Cardiac muscle cell (in vitro differentiated cells and primary cell): Measurements from ENCODE around the gene RDH8. TPM values are rescaled to one million over a fixed set of nuclear protein-coding genes. Genes with fewer than 3 reads are reported as not detected.

Source experiments
- DNase-seq, 2 donors: peaks; one replicate each; pipeline versions ENCODE4 v3.0.0 to v3.0.0-alpha.2; 2010 to 2017; ENCODE audit warnings: low read depth in 1 of 2, low spot score in 1 of 2
- H3K27ac ChIP-seq: fragments of 200-600 bp; sonication (generic); 2 replicates; pipeline ENCODE4 v1.5.1; 2016
- H3K27me3 ChIP-seq: fragments of 200-600 bp; sonication (generic); 2 replicates; pipeline ENCODE4 v1.6.0; 2016; ENCODE audit warnings: control low read depth
- H3K36me3 ChIP-seq: fragments of 200-600 bp; sonication (generic); 2 replicates; pipeline ENCODE4 v1.5.1; 2016; ENCODE audit warnings: control low read depth
- H3K4me1 ChIP-seq: fragments of 200-600 bp; sonication (generic); 2 replicates; pipeline ENCODE4 v1.8.1; 2017; ENCODE audit warnings: low read depth, mild to moderate bottlenecking, mixed run types
- H3K4me3 ChIP-seq: fragments of 200-600 bp; sonication (generic); 2 replicates; pipeline ENCODE4 v1.5.1; 2016; ENCODE audit warnings: mild to moderate bottlenecking
- H3K9me3 ChIP-seq: fragments of 200-600 bp; sonication (generic); 2 replicates; pipeline ENCODE4 v1.5.1; 2017; ENCODE audit warnings: low read depth, mild to moderate bottlenecking, control low read depth
- polyA plus RNA-seq: library from polyadenylated mRNA; unstranded; fragments of >200 nt; fragmentation: Nextera tagmentation; extraction: Ambion mirVana; gene quantifications from 2 replicates; pipeline ENCODE4 v1.2.1, GENCODE V29; 2016
- total RNA-seq: library from RNA; depleted of rRNA; stranded (reverse); fragments of >200 nt; gene quantifications from 2 replicates; pipeline ENCODE4 v1.2.3, GENCODE V29; 2016
- TF ChIP-seq, protein P1 (sequence below): IDR thresholded peaks from 2 replicates; pipeline ENCODE4 v1.5.1; 2012; ENCODE audit warnings: low read depth, mild to moderate bottlenecking, low read length

Gene RDH8
- total and polyA plus RNA-seq, 2 experiments from 2014 or later = not detected

DNA sequence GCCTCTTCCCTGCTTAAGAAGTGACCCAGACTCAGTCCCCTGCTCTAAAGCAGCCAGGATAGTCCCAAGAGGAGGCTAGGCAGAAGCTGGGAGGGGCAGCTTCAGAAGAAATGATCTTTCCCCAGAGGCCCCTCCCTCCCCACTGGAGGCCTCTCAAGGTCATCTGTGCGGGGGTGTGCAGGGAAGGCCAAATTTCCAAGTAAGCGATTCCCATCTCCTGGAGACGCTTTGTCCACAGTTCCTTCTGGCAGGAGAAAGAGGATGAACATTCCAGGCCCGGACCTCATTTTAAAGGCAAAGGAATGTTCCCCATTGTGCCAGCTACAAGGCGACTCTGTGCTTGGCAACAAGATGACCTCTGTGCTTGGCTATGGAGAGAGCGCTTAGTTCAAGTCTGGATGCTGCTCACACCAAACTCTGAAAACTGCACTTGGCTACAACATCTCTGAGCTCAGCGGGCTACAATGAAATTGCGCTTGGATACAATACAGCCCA is 26.4 kb upstream of the RDH8 start:
- H3K27me3 ChIP-seq = no peaks in the 10 kb centered on the region
- no peaks in the 10 kb centered on the region for H3K9me3 ChIP-seq
- no peak overlapping the region for H3K4me3 ChIP-seq
- DNase-seq = peak in 1 of 2 donors; percentile 52
- TF ChIP-seq, protein P1, sequence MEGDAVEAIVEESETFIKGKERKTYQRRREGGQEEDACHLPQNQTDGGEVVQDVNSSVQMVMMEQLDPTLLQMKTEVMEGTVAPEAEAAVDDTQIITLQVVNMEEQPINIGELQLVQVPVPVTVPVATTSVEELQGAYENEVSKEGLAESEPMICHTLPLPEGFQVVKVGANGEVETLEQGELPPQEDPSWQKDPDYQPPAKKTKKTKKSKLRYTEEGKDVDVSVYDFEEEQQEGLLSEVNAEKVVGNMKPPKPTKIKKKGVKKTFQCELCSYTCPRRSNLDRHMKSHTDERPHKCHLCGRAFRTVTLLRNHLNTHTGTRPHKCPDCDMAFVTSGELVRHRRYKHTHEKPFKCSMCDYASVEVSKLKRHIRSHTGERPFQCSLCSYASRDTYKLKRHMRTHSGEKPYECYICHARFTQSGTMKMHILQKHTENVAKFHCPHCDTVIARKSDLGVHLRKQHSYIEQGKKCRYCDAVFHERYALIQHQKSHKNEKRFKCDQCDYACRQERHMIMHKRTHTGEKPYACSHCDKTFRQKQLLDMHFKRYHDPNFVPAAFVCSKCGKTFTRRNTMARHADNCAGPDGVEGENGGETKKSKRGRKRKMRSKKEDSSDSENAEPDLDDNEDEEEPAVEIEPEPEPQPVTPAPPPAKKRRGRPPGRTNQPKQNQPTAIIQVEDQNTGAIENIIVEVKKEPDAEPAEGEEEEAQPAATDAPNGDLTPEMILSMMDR = no peak
- H3K27ac ChIP-seq = no peak overlapping the region
- no peaks in the 10 kb centered on the region for H3K36me3 ChIP-seq
- no peaks in the 10 kb centered on the region for H3K4me1 ChIP-seq

DNA sequence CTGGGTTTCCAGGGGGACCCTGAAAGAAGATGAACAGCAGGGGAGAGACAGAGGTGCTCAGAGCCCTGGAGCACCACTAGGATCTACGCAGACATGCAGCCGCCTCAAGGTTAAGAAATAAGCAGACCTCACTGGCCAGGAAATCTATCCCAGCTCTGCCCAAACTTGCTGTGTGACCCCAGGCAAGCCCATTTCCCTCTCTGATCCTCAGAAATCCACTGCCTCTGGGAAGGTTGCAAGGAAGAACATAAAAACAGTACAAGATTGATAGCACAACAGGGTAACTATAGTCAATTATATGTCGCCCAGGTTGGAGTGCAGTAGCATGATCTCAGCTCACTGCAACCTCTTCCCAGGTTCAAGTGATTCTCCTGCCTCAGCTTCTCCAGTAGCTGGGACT is 23.8 kb upstream of the RDH8 start:
- Histone ChIP-seq H3K36me3 (no peaks in the 10 kb centered on the region), H3K4me3 (no peak overlapping the region), H3K27ac (no peak overlapping the region), H3K9me3 (no peaks in the 10 kb centered on the region), H3K4me1 (no peaks in the 10 kb centered on the region), H3K27me3 (no peaks in the 10 kb centered on the region)
- TF ChIP-seq, protein P1 = no peak
- DNase-seq = no peak

DNA sequence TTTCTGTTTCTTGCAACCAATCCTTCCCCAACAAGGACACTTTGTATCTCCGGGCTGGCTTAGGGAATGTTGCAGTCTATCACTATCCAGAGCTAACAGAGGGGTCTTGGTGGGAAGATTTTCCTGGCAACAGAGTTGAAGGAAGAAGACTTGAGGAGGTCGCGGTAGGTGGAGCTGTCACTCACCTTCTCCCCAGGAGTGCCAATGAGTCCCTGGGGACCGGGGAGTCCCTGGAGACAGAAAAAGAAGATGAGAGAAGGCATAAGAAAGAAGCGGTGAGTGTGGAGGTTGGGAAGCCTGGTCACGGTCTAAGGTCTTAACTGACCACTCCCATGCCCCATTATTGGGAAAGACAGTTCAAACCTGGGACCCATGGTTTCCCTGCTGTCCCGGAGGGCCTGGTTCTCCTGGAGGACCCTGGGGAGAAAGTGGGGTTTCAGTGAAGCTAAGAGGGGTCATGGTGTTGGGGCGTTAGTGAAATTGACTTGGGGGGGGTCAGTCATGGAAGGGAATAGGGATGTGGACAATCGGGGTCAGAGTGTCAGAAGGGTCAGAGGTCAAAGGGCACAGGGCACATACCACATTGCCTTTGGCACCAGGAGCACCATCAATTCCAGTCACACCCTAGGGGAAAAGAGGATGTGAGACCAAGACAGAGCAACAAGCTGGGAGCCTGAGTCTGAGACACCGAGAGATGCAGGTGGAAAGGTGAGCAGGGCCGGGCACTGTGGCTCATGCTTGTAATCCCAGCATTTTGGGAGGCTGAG is 21.7 kb upstream of the RDH8 start:
- H3K27ac ChIP-seq = no peak overlapping the region
- no peaks in the 10 kb centered on the region for H3K9me3 ChIP-seq
- no peak overlapping the region for H3K4me3 ChIP-seq
- DNase-seq = no peak
- H3K4me1 ChIP-seq = no peaks in the 10 kb centered on the region
- no peaks in the 10 kb centered on the region for H3K36me3 ChIP-seq
- no peaks in the 10 kb centered on the region for H3K27me3 ChIP-seq
- TF ChIP-seq, protein P1 = no peak

DNA sequence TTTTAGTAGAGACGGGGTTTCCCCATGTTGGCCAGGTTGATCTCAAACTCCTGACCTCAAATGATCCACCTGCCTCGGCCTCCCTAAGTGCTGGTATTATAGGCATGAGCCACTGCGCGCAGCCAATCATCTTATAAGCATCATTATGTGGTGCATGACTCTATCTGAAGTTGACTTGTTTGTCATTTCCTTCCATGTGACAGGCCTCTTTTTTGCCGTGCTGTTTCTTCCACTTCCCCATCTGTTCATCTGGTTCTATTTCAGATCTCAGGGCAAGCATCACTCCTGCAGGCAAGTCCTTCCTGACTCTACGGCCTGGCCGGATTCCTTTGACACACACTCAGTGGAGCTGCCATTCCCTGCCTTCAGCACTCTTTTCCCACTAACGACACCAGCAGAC is 18.2 kb upstream of the RDH8 start:
- Histone ChIP-seq H3K9me3 (no peaks in the 10 kb centered on the region), H3K27me3 (peaks cover 3% of the 10 kb centered on the region), H3K4me3 (no peak overlapping the region), H3K36me3 (no peaks in the 10 kb centered on the region), H3K27ac (no peak overlapping the region), H3K4me1 (no peaks in the 10 kb centered on the region)
- DNase-seq = no peak
- TF ChIP-seq, protein P1 = no peak

DNA sequence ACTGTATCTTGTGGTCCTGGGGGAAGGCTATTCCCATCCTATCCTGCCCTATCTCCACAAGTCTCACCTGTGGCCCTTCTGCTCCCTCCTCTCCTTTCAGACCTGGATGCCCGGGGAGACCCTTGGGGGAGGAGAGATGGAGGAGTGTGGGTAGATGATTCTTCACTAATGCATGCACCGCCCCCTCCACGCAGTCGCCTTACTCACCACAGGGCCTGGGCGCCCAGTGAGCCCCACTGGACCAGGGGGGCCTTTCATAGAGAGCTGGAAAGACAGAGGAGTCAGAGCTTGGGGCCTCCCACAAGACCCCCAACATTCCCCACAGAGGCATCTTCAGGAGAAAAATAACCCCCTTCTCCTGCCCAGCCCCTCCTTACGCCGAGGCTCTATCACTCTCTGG is 17.3 kb upstream of the RDH8 start:
- H3K36me3 ChIP-seq = no peaks in the 10 kb centered on the region
- DNase-seq = no peak
- H3K4me1 ChIP-seq = no peaks in the 10 kb centered on the region
- H3K27me3 ChIP-seq = peaks cover 3% of the 10 kb centered on the region
- TF ChIP-seq, protein P1 = no peak
- H3K9me3 ChIP-seq = no peaks in the 10 kb centered on the region
- H3K27ac ChIP-seq = no peak overlapping the region
- no peak overlapping the region for H3K4me3 ChIP-seq
